GM19240 (cell line): ENCODE data around the gene ARHGEF16.

Experiments used
- DNase-seq: peaks from one replicate; pipeline ENCODE4 v3.0.0; 2011; ENCODE audit warnings: low spot score; ENCODE audit not compliant: insufficient read length

ARHGEF16 gene

GRCh38 chr1:3456964-3457909 lies 2.8 kb downstream of the ARHGEF16 start:
- no peak for DNase-seq

DNA sequence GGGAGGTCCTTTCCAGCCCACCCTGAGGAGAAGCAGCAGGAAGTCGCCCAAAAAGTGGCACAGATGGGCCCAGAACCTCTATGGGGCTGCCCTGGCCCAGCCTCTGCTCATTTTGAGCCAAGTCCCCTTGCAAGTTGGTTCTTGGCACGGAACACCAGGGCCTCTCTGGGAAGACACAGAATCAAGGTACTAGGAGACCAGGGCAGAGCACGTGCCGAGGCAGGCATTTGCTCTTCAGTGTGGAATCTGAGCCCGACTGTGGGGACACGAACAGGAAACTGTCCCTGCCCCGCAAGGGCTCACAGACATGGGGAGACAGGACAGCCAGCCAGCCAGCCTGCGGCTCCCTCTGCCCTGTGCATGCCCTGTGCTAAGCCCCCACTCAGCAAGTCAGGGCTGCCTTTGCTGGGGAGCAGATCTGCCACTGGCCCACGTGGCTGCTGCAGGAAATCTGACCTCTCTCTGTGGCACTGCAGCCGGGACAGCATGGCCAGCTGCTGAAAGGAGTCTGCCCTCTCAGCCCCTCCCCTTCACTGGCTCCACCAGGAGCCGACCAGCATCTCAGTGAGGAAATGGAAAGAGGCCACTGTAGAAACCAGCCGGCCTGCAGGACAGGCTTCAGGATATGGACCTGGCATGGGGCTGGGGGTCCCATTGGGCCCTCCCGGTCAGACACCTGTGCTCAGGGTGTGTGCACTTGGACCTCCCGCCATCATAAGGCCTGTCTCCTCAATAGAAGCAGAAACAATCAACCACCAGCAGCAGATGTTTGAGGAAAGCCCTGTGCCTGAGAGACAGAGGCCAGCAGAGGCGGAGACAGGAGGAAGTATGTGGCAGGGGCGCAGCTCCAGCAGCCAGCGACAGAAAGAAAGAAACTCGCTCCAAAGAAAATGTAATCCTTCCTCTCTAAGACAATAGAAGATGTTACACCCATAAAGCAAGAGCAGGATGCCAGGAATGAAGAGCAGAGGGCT lies 3.7 kb downstream of the ARHGEF16 start:
- no peak for DNase-seq

- DNase-seq: no peak
Measured at GRCh38 chr1:3459051-3459908, 4.8 kb downstream of the ARHGEF16 start.

- no peak for DNase-seq
Measured at GRCh38 chr1:3459940-3460671, 5.6 kb downstream of the ARHGEF16 start.

- DNase-seq: no peak
Measured at GRCh38 chr1:3460672-3461131, 6.2 kb downstream of the ARHGEF16 start.

GRCh38 chr1:3461238-3461933 lies 6.9 kb downstream of the ARHGEF16 start:
- no peak for DNase-seq

DNA sequence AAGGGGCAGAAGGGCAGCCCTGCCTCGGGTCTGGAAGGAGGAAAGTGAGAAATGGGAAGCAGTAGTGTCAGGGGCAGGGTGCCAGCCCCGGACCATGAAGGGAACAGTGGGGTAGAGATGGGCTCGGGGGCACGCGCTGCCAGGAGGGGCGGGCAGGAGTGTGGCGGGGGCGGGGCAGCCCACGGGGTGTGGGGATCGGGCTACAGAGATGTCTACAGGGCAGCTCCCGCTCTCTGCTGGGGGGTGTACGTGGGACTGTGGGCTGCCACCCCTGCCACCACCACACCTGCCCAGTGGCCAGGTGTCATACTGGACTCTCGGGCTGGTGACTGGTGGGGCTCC lies 7.4 kb downstream of the ARHGEF16 start:
- no peak for DNase-seq

DNA sequence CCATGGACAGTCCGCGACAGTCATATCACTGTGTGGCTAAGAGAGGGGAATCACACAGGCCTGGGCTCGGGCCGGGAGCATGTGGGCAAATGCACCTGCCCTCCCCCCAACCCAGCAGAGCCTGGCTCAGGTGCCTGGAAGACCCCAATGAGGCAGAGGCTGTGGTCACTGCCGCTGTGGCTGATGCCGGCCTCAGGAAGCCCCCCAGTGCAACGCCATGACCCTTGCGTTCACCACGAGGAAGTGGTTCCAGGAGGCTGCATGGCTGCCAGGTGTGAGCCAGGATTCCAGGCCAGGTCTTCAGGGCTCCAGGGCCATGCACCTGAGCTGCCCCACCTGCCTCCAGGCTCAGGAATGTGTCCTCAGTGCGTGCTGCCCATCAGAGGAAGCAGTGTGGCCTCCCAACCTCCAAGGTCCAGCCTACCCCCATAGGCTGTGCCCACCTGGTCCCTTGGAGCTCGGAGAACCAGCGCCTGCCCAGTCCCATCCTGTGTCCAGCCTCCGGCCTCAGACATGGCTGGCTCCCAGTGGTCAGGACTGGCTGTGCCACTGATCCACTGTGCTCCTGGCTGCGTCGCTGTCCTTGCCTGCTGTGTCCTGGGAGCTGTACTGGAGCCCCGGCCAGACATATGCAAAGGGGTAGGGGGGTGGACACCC lies 8.0 kb downstream of the ARHGEF16 start:
- DNase-seq: no peak

DNA sequence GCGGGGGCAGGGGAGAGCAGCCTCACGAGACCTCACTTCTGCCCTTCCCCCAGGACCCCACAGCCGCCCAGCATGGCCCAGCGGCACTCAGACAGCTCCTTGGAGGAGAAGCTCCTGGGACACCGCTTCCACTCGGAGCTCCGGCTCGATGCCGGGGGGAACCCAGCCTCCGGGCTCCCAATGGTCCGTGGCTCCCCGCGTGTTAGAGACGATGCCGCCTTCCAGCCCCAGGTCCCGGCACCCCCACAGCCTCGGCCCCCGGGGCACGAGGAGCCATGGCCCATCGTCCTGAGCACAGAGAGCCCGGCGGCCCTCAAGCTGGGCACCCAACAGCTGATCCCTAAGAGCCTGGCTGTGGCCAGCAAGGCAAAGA lies 8.5 kb downstream of the ARHGEF16 start:
- DNase-seq: no peak

DNA sequence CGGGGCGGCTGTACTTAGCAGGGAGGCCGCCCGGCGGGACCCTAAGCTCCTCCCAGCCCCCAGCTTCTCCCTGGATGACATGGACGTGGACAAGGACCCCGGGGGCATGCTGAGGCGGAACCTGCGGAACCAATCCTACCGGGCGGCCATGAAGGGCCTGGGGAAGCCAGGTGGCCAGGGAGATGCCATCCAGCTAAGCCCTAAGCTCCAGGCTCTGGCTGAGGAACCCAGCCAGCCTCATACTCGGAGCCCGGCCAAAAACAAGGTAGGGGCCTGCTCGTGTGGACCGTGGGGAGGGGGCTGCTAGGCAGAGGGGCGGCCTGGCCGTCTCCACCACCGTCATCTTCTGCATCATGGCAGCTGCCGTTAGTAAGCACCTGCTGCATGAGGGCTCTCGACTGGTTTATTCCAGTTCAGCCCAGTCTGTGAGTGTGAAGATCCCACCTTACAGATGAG lies 9.0 kb downstream of the ARHGEF16 start:
- DNase-seq: no peak

- DNase-seq: no peak
Measured at GRCh38 chr1:3463891-3464648, 9.6 kb downstream of the ARHGEF16 start.

DNA sequence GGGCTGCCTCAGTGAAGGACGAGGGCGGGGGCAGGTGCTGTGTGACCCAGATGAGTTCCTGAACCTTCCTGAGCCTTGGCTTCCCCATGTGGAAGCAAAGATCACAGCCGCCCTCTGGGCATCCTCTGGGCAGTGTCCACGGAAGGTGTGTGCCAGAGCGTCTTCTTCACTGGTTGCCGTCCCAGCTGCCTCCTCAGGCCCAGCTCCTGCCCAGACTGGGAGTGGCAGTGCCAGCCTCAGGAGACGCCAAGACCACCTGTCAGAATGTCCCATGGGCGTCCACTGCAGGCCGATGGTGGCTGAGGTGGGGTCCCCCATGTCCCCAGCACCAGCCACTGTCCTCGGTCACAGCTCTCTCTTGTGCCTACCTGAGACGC lies 10.2 kb downstream of the ARHGEF16 start:
- no peak for DNase-seq

DNA sequence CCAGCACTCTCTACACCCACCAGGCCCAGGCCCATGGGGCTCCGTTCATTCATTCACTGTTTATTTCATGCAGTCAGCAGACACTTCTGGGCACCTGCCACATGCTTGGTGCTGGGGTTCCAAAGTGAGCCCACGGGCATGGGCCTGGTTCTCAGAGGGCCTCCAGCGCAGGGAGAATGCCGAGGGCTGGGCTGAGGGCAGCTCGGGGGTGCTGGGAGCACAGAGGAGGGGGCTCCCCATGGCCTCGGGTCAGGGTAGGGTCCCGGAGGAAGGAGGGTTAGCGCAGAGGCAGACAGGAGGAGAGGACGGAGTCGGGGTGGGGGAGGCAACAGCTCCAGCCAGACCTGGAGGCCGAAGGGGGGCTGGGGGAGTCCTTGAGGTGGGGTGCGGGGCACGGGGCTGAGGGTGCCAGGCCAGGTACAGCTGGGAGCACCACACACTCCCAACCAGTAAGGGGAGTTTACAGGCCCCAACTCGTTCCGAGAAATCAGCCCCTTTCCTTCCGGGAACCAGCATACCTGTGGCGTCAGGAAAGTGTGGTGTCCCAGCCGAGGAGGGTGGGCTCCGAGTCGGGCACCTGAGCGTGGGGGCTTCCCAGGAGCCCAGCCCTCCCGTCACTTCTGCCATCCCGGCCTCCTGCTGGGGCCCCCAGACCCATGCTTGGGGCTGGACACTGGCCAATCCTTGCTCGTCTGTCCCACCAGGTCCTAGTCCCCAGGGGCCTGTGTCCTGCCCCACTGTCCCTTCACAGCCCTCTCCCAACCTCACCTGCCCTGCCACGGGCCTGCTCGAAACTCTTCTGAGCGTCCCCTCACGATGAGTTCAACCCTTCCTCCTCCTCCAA lies 10.8 kb downstream of the ARHGEF16 start:
- DNase-seq: no peak

- DNase-seq: no peak
Measured at GRCh38 chr1:3465935-3466321, 11.5 kb downstream of the ARHGEF16 start.

GRCh38 chr1:3466366-3467075 lies 12.1 kb downstream of the ARHGEF16 start:
- no peak for DNase-seq

GRCh38 chr1:3467096-3468036 lies 12.9 kb downstream of the ARHGEF16 start:
- no peak for DNase-seq
